Ovary (tissue), 3 donors: ENCODE data around the gene TP73.

ENCODE experiments used
- EP300 ChIP-seq: sonication (generic); formaldehyde crosslinking; IDR thresholded peaks from one replicate; pipeline ENCODE4 v1.6.1; 2017; ENCODE audit warnings: antibody characterized with exemption
- POLR2A ChIP-seq: fragments of 450-650 bp; IDR thresholded peaks from one replicate; pipeline ENCODE4 v1.6.1; 2017; ENCODE audit warnings: antibody characterized with exemption, mild to moderate bottlenecking, moderate library complexity
- TF ChIP-seq, protein P1 (sequence below), 3 donors: fragments of 450-650 bp in 2 of 3; fragments of 200-600 bp in 1 of 3; IDR thresholded peaks; one replicate each; pipeline versions ENCODE4 v1.5.1 to v1.8.0; 2016 to 2022; ENCODE audit warnings: antibody characterized with exemption in 3 of 3, mild to moderate bottlenecking in 1 of 3
- donor health status: DM: no; HTN: no; CAD: no.

DNA sequence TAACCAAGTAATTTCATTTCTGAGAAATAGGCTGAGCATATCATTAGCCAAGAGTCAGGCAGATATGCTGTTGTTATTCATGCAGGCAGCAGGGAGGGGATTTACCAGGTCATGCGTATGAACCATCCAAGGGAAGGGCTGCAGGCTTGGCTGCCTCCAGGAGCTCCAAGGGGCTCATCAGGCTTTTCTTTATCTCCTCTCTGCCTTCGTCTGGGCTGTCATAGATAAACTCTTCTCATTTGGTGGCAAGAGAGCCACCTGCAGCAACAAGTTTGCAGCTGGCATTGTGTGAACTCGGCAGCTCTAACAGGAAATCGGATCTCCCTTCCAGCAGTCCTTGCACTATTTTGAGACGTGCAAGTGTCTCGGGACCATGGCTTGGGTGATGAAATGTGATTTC lies 107.5 kb downstream of the TP73 start:
- TF ChIP-seq, protein P1, sequence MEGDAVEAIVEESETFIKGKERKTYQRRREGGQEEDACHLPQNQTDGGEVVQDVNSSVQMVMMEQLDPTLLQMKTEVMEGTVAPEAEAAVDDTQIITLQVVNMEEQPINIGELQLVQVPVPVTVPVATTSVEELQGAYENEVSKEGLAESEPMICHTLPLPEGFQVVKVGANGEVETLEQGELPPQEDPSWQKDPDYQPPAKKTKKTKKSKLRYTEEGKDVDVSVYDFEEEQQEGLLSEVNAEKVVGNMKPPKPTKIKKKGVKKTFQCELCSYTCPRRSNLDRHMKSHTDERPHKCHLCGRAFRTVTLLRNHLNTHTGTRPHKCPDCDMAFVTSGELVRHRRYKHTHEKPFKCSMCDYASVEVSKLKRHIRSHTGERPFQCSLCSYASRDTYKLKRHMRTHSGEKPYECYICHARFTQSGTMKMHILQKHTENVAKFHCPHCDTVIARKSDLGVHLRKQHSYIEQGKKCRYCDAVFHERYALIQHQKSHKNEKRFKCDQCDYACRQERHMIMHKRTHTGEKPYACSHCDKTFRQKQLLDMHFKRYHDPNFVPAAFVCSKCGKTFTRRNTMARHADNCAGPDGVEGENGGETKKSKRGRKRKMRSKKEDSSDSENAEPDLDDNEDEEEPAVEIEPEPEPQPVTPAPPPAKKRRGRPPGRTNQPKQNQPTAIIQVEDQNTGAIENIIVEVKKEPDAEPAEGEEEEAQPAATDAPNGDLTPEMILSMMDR (IDR thresholded peaks at IDR 0.05), result no peak
- TF ChIP-seq POLR2A (no peak), EP300 (no peak)
